ENCODE measurements around the gene SCEL.
"Not testable (repeated sequence)": the region's sequence is repeated elsewhere in the genome, so short reads cannot be mapped to it uniquely, and the experiment has no call there.

The SCEL gene, protein sequence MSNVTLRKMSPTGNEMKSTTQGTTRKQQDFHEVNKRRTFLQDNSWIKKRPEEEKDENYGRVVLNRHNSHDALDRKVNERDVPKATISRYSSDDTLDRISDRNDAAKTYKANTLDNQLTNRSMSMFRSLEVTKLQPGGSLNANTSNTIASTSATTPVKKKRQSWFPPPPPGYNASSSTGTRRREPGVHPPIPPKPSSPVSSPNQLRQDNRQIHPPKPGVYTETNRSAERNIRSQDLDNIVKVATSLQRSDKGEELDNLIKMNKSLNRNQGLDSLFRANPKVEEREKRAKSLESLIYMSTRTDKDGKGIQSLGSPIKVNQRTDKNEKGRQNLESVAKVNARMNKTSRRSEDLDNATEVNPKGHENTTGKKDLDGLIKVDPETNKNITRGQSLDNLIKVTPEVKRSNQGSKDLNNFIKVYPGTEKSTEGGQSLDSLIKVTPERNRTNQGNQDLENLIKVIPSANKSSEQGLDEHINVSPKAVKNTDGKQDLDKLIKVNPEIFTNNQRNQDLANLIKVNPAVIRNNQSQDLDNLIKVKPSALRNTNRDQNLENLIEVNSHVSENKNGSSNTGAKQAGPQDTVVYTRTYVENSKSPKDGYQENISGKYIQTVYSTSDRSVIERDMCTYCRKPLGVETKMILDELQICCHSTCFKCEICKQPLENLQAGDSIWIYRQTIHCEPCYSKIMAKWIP

DNA sequence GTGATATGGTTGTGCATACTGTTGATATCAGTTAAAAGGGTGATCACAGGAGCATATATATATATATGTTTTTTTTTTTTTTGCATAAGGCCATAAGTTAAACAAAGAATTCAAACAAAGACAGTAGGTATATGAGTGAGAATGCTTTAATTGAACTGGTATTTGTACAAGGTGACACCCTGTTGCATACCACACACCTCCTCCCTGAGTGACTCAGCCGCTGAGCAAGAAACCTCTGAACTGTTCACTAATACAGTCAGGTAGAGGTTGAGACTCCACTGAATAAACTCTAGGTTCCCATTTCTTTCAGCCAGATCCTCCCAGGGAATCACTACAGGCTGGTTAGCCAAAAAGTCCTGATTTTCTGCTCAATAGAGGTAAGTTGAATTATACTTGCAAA is at the start of gene SCEL:
TSS of gene SCEL (plus strand) at position 259 of the 400 bp plus-strand sequence. CDS start 20,170 bp downstream, outside the sequence.
- DNase-seq = no peak

DNA sequence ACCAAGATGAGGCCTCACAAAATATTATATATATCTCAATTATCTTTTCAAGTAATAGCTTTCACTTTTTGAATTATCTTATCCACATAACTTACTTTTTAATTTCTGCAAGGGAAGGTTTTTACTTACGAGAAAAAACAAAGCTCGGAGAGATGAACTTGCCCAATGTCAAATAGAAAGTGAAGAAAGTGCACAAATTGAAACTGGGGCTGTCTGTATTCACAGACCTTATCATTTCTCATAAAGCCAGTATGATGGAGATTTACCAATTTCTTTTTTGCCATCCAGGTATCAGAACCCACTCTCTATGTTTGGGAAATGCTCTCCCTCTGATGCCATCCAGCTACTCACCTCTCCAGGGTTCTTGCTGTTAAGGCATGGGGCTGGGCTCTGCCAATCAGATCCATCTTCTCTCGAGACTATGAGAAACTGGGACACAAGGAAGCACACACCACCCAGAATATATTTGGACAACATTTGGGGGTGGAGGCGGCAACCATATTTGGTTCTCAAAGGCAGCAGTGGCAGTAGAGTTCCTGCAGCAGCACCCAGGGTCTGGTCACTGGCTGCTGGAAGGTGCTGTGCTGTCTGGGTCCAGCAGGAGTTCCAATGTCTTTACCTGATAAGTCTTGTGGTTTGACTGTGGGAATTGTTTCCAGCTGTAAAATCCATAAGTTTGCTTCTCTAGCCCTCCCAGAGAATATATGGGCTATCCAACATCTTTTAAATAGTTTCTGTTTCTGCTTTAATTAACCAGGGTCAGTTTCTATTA is 45.8 kb upstream of the SCEL start:
- DNase-seq = no peak

DNA sequence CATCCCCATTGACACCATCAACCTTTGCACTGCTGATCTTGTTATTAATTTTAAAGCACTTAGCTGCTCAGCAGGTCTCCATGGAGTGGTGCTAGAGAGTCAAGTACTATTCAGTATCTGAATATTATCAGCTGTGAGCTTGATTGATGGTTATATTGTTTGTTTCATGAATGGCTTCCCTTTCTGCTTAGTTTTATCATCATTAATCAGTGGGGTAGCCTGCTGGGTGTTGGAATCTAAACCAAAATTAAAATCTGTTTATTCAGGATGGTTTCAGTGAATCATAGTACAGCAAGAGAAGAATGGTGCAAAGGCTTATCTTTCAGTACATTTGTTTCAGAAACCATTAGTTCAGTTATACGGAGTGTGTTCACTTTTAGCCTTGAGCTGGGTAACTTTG is 42.5 kb upstream of the SCEL start:
- no peak for DNase-seq

DNA sequence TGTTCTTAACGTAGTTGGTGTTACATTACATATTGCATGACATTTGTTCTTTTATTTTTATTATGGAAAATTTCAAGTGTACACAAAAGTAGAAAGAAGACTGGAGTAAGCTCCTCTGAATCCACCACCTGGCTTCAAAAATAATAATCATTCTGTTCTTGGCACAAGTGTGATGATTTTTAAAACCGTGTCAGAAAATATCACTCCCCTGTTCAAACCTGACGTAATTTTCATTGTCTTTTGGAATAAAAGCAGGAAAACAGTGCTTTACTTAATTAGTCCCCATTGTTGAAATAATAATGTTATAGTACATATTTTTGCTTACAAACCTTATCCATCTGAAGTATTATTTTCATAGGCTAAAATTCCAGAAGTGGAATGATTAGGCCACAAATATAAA is 41.3 kb upstream of the SCEL start:
- DNase-seq = no peak

DNA sequence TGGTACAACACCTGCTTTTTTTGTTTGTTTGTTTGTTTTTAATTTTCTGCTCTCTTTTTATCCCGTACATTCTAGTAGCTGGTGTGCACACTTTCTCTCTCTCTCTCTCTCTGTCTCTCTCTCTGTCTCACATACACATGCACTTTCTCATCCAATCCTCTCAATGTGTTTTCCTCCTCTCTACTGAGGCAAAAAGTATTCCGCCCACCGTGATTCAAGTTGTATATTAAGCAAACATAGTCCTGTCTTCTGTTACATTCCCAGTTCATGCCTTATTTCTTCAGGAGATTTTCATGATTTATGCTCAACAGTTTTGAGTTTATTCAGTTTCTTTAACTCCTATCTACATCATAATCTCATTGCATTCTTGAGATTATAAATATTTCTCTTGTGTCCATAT is 38.2 kb upstream of the SCEL start:
- no peak for DNase-seq

DNA sequence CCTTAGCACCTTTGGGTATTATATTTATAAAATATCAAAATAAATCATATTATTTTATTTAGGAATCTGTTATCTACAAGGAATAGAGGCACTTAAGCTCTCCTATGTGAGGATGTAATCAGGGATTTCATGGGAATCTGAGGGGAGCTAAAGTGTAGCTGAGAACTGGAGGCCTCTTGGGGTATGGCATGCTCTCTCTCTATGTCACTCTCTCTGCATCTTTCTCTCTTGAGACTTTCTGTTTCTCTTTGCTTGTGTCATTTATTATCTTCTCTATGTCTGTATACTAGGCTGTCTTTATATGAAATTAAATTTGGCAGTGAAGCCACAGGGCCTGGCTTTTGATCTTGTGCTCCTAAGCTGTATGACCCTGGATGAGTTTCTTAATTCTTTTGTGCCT is 37.7 kb upstream of the SCEL start:
- DNase-seq = no peak

DNA sequence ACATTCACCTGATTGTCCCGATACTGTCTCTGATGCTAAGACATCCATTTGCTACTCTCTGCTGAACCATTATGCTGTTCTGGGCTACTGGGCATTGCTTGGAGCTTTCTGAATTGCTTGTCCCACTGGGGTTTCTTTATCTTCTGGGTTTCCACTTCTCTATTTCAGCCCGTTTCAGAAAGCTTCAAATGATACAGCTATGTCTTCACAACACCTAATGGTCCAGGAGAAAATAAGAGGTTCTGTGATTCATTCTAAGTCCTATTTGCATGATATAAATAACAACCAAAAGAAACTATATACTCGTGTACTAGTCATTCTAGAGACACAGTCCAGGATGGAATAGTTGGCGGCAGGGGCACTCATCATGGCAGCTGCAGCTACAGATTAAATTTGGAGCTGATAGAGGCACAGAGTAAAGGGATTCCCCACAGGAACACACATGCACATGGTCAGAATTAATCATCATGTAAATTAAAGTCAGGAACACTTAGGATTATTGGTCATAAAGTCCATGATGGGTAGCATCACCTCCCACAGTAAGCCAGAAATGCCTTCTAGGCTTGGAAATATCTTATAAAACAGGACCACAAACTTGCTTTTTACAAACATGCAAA is 33.3 kb upstream of the SCEL start:
- no peak for DNase-seq

DNA sequence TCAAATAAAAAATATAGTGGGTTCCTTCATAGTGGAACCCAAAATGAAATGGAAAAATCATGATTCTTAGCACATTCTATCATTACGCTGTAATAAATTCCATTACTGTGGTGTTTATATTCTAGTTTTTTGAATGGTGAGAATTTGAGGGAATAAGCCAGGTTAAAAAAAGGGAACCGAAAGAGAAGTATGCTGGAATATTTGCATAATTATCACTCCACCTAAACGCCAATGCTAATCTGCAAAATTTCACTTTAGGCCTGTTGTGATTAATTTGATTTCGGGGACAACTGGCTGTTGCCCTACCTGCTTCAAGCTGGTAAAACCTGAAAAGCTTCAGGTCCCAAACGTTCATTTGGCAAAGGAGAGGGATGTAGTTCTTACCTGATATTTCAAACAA is 32.1 kb upstream of the SCEL start:
- DNase-seq = no peak

DNA sequence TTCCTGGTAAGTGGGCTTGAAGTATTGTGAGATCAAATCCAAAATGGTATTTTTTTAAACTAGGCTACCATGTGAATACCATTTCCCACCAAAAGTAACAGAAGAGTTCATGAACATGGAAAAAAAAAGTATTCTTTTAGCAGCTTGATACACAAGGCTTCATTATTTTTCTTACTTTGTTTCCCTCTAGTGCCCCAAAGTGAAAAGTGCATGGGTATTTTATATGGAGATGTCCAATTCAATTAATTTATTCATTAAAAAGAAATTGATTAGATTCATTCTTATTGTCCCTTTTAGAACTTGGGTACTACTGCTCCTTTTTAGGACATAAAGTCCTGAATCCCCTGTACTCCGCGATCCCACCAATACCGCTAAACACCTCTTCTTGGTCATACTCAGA is 28.6 kb upstream of the SCEL start:
- no peak for DNase-seq

DNA sequence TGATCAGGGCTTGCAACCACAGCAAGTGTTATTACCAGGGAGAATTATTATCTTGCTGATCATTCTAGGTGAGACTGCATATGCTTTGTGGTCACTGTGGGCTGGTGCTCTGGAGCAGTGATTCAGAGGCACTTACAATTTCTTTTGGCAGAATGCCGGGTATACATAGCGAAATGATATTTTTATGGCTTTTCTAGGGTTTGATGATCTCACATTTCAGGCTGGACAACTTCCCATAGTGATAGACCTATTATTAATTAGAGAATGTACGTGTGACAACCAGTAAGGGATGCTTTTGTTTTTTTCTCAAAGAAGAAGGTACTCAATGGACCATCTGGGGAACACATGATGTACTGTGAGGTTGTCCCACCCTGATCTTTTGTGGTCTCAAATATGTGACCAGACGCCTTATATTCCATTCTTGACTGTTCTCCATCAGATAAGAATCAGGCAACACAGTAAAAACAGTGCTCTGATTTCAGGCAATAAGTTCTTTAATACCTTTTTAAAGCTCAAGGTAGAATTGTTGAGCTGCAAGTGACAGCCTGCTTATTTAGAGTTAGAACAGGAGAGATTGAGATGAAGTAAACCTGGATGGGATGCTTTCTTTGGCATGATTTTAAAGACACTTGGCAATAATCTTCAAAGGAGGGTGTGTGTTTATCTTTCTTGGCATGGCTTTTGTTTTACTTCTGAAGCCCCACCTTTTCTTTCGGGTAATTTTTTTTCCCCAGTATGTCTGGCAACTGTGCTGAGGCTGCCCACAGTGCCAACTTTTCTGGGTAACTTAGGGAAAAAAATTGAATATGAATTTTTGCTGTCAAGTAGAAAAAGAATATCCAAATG is 27.4 kb upstream of the SCEL start:
- no peak for DNase-seq

DNA sequence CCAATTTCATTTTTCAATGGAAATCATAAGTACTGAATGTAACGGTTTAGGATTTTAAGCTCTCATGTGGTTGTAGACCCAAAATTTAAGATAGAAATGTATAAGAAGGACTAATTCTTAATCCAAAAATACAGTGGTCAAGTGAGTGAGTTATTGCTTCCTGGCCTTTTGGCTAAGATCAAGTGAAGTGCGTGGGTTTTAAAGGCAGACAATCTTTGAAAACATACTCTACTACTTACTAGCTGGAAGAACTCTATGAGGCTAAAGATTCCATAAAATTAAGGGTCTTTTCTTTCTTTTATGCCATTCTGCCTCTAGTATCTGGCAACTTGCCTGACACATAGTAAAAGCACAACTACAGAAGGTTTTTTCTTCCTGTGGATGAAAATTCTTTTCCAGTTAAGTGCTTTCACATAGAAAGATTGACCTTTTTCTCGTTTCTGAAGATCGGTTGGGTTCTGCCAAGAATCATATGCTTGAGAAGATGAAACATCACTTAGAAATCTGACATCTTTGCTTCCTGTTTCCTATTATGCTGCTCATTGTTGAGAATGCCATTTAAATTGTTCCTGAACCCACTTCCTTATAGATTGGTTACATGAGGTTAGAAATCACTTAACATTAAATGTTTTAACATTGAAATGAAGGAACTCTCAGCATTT is 26.4 kb upstream of the SCEL start:
- DNase-seq = no peak

DNA sequence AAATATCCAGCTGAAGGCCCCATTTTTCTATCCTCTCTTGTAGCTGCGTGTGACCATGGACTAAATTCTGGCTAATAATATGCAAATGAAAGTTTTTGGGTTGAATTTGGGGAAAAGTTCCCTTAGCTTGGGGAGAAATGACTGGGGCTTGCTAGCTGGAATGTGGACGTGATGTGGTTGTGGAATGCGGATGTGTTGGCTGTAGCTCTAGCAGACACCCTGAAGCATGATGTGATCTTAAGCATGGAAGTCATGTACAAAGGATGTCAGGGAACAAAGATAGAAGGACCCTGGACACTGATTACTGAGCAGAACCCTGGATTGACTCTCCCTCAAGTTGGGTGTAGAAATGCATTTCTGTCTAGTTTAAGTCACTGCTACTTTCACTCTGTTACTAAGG is 25.4 kb upstream of the SCEL start:
- DNase-seq = no peak

DNA sequence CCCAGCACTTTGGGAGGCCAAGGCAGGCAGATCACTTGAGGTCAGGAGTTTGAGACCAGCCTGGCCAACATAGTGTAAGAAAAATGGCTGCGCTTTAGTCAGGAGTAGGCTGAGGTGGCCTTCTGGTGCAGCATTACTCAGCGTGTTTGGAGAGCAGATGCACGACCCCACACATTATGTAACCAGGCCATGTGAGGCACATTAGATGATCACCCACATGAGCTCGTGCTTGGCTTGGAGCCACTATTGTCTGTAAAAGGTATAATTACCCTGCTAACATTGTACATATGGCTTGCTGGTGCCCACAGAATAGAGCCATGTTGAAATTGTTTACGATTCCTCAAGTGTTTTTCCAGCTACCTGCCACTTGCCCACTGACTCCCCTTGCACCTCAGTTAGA is 24.0 kb upstream of the SCEL start:
- no peak for DNase-seq

DNA sequence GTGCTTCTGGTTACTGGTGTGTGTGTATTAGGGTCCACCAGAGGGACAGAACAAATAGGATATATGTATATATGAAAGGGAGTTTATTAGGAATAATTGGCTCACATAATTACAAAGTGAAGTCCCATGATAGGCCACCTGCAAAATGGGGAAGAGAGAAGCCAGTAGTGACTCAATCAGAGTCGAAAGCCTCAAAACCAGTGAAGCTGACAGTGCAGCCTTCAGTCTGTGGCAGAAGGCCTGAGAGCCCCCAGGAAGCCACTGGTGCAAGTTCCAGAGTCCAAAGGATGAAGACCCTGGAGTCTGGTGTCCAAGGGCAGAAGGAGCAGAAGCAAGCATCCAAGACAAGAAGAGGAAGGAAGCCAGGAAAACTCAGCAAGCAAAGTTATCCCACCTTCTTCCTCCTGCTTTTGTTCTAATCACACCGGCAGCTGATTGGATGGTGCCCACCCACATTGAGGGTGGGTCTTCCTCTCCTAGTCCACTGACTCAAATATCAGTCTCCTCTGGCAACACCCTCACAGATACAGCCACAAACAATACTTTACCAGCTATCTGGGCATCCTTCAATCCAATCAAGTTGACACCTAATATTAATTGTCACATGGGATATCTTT is 21.7 kb upstream of the SCEL start:
- DNase-seq = no peak

DNA sequence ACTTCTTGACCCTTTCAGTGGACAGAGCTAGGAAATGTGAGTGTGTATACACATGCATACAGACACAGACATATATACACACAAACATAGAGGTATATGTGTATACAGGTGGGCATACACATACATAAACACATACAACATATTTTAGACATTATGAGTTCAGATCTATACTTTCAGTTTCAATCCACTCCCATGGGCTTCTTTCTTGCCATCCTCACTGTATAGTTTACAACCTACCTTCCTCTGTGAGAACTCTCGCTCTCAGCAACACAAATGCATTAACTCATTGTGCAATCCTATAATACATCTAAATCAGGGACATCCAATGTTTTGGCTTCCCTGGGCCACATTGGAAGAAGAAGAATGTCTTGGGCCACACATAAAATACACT is 21.2 kb upstream of the SCEL start:
- DNase-seq = no peak

DNA sequence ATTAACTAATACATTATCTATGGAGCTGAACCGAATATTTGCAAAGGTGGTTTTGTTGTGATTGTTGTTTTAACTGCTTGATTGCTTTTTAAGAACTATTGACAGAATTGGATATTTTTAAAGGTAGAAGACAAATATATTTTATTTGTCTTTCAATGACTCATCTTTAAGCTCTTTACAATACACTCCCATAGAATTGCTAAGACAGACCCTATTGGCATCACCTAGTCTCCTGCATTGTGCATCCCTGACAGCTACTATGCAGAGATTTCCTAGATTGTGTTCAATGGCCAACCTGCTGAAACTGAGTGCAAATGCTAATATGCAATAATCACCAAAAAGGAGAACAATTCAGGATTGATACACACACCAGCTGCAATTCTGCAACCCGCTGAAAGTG is 19.7 kb upstream of the SCEL start:
- no peak for DNase-seq

DNA sequence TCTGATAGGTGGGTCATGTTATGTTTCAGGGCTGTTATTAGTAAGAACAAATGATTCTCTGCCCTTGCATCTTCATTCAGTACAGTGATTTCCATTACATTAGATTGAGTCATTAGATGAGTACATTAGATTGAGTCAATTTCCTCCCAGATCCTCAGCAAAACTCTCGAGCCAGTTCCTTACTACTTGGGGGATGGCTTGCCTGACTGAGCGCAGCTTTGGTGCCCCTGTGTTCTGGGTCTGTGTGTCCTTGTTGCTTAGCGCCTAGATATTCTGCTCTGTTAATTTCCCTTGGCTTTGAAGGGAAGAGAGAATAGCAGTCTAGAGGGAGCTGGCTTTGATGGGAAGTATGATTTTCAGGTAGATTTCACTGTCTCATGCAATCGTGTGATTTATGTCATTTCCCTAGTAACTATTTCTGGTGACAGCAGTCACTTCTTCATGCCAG is 19.1 kb upstream of the SCEL start:
- no peak for DNase-seq

DNA sequence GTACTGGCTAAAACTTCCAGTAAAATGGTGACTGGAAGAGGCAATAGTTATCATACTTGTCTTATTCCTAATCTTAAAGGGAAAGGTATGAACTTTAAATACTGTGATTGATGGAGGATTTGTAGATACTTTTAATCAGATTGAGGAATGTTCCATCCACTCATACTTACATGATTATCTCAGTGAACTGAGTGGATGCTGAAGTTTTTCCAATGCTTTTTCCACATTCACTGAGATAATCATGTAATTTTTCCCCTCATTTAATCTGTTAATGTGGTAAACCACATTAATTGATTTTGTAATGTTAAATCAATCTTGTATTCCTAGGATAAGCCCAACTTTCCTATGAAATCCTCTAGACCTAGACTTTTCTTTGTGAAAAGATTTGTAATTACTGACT is 17.2 kb upstream of the SCEL start:
- DNase-seq = no peak

DNA sequence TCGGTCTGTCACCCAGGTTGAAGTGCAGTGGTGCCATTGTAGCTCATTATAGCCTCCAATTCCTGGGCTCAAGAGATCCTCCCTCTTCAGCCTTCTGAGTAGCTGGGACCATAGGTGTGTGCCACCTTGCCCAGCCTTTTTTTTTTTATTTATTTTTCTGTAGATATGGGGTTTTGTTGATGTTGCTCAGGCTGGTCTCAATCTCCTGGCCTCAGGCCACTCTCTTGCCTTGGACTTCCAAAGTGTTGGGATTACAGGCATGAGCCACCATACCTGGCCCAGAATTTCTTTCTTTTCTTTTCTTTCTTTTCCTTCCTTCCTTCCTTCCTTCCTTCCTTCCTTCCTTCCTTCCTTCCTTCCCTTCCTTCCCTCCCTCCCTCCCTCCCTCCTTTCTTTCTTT is 16.1 kb upstream of the SCEL start:
- DNase-seq = not testable (repeated sequence)

DNA sequence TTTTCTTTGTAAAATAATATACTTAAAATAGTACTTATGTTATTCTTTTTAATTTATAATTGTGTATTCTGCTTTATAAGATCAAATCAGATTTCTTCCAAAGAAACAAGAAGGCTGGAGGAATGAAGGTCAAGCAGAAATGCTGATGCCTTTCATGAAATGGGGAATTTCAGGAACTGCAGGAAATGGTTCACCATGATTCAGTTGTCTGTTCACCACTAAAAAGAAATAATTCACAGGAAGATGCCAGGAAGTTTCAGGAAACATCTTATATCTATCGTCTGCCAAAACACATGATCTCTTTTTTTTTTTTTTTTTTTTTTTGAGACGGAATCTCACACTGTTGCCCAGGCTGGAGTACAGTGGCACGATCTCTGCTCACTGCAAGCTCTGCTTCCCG is 15.7 kb upstream of the SCEL start:
- no peak for DNase-seq

DNA sequence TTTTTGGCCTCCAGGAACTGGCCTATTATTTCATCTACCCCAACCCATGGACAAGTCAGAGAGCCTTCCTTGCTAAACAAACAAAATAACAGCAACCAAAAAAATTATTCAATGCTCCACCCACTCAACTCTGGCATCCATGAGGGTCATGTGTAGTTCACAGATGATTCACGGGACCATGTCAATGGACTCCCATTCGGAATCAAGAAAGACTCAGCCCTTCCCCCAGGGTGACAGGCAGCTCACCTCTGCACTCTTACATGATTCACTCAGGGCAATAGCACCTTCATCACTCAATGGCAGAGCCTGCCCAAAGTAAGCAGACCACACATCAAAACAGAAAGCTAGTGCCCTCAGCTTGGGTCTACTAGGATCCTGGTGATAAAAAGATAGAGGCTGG is 14.3 kb upstream of the SCEL start:
- no peak for DNase-seq
